ENCODE results near the gene UPK1B. TPM values are rescaled to one million over a fixed set of nuclear protein-coding genes. Genes with fewer than 3 reads are reported as not detected.

The UPK1B gene
- total and polyA plus RNA-seq, 7 donors, result not detected

DNA sequence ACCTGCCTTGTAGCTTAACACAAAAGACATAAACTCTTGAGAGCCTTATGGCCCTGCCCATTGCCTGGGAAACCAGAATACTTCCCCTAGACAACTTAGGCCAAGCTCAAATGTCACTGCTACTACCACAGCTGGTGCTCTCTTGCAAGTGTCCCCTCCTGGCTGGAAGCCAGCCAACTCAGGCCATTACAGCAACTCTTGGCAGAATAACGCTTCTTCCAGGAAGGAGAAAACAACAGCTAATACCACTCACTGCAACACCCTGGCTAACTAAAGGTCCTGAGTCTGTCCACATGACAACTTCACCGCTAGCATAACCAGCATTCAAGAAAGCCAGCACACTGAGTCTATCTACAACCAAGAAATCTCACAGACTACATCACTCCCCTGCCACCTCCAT lies 72.4 kb downstream of the UPK1B start:
- Histone ChIP-seq H3K4me1 (peaks cover 0 to 8% (median 4%) of the 10 kb centered on the region in 4 donors), H3K36me3 (no peaks in the 10 kb centered on the region), H3K9me3 (peaks cover 0 to 5% (median 0%) of the 10 kb centered on the region in 4 donors), H3K4me3 (no peak overlapping the region), H3K27ac (no peak overlapping the region), H3K27me3 (no peaks in the 10 kb centered on the region)
- TF ChIP-seq, protein P1, sequence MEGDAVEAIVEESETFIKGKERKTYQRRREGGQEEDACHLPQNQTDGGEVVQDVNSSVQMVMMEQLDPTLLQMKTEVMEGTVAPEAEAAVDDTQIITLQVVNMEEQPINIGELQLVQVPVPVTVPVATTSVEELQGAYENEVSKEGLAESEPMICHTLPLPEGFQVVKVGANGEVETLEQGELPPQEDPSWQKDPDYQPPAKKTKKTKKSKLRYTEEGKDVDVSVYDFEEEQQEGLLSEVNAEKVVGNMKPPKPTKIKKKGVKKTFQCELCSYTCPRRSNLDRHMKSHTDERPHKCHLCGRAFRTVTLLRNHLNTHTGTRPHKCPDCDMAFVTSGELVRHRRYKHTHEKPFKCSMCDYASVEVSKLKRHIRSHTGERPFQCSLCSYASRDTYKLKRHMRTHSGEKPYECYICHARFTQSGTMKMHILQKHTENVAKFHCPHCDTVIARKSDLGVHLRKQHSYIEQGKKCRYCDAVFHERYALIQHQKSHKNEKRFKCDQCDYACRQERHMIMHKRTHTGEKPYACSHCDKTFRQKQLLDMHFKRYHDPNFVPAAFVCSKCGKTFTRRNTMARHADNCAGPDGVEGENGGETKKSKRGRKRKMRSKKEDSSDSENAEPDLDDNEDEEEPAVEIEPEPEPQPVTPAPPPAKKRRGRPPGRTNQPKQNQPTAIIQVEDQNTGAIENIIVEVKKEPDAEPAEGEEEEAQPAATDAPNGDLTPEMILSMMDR (IDR thresholded peaks at IDR 0.05), result no peak
- TF ChIP-seq POLR2AphosphoS5 (IDR thresholded peaks at IDR 0.05) (no peak), POLR2A (IDR thresholded peaks at IDR 0.05) (no peak), EP300 (IDR thresholded peaks at IDR 0.05) (no peak)
- DNase-seq, result no peak
- intact Hi-C loops (cut with DNase I), result loop anchor here (10.0 kb wide), 1 partner anchor 361 kb away; no protein-coding TSS in a partner anchor
- 65 to 80% methylated on average over 2 of the region's 2 CpGs for WGBS, 2 donors

Other genes starting within 250 kb of the UPK1B start
- 10 to 100 TPM in 2 of 4 donors, 1 to 10 TPM in 2; 8.1 to 18.2 (median 10.3) TPM for gene IGSF11, start 138.8 kb upstream of the UPK1B start, total RNA-seq
- gene IGSF11, start 138.8 kb upstream of the UPK1B start, polyA plus RNA-seq, result under 1 TPM in 1 of 3 donors, not detected in 2; 0.85 TPM
- not detected for gene TEX55, start 27.4 kb upstream of the UPK1B start, total RNA-seq
- gene TEX55, start 27.4 kb upstream of the UPK1B start, polyA plus RNA-seq, result not detected
- gene B4GALT4, start 67.3 kb downstream of the UPK1B start, total RNA-seq, result 10 to 100 TPM; 12.1 to 15.8 (median 14.0) TPM
- gene B4GALT4, start 67.3 kb downstream of the UPK1B start, polyA plus RNA-seq, result 10 to 100 TPM; 31.5 to 45.6 (median 35.1) TPM
- gene ARHGAP31, start 120.8 kb downstream of the UPK1B start, total RNA-seq, result 10 to 100 TPM; 11.0 to 18.0 (median 12.0) TPM
- 1 to 10 TPM; 3.5 to 5.4 (median 5.2) TPM for gene ARHGAP31, start 120.8 kb downstream of the UPK1B start, polyA plus RNA-seq

All from sigmoid colon (tissue), 7 donors.